ENCODE data around the gene PSRC1.
"Not testable (repeated sequence)": the region's sequence is repeated elsewhere in the genome, so short reads cannot be mapped to it uniquely, and the experiment has no call there.

The PSRC1 gene

DNA sequence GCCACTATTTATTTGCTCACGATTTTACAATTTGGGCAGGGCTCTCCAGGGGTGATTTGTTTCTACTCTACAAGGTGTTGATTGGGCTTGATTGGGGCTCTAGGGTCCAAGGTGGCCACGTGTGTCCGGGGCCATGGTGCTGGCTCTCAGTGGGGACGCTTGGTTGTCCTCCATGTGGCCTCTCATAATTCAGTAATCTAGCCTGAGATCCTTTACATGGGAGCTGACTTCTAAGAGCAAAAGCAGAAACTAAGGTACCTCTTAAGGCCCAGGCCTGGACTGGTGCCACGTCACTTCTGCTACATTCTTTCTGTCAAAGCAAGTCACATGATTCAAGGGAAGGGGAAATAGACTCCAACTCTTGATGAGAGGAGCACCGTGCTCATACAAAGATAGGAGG is 8.1 kb upstream of the PSRC1 start:
- no peaks in the 10 kb centered on the region for H4K20me1 ChIP-seq (ENCODE audit: insufficient read depth, low read length)
- no peak overlapping the region for H3K9ac ChIP-seq (ENCODE audit: low read length)
- H3K4me3 ChIP-seq (ENCODE audit: low read length) = no peak overlapping the region
- peaks cover 14% of the 10 kb centered on the region for H3K27me3 ChIP-seq (ENCODE audit: low read depth, low read length)
- H2AFZ ChIP-seq (ENCODE audit: low read depth, low read length) = no peak overlapping the region
- no peaks in the 10 kb centered on the region for H3K36me3 ChIP-seq (replicated peaks; ENCODE audit: low read depth, low read length)
- H3K9me3 ChIP-seq (ENCODE audit: insufficient read depth, low read length) = no peaks in the 10 kb centered on the region
- peaks cover 7% of the 10 kb centered on the region for H3K4me1 ChIP-seq (ENCODE audit: low read length)
- H3K79me2 ChIP-seq (ENCODE audit: low read length) = no peaks in the 10 kb centered on the region
- no peak for TF ChIP-seq EZH2phosphoT487 (IDR thresholded peaks at IDR 0.05; ENCODE audit: low read depth)
- TF ChIP-seq, protein P1, sequence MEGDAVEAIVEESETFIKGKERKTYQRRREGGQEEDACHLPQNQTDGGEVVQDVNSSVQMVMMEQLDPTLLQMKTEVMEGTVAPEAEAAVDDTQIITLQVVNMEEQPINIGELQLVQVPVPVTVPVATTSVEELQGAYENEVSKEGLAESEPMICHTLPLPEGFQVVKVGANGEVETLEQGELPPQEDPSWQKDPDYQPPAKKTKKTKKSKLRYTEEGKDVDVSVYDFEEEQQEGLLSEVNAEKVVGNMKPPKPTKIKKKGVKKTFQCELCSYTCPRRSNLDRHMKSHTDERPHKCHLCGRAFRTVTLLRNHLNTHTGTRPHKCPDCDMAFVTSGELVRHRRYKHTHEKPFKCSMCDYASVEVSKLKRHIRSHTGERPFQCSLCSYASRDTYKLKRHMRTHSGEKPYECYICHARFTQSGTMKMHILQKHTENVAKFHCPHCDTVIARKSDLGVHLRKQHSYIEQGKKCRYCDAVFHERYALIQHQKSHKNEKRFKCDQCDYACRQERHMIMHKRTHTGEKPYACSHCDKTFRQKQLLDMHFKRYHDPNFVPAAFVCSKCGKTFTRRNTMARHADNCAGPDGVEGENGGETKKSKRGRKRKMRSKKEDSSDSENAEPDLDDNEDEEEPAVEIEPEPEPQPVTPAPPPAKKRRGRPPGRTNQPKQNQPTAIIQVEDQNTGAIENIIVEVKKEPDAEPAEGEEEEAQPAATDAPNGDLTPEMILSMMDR (IDR thresholded peaks at IDR 0.05; ENCODE audit: low read depth, low read length) = no peak
- H3K27ac ChIP-seq (ENCODE audit: low read length) = no peak overlapping the region
- H3K4me2 ChIP-seq (ENCODE audit: low read length) = no peak overlapping the region

DNA sequence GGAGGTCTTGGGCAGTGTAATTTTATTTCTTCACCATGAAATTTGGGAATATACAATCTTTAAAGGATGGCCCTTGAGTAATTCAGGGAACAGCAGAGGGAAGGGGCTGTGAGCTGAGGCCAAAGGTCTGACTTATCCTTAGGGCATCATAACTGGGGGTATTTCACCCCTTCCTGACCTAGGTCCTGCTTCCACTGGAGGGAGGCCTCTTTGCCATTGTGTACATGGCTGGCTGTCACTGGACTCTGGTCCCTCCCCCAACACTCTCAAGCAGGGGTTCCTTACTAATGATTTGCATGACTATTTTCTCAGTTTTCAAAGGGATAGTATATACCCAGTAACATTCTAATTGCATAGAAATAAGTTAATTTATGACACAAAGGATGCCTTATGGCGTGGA is 7.2 kb upstream of the PSRC1 start:
- H3K36me3 ChIP-seq (replicated peaks; ENCODE audit: low read depth, low read length) = no peaks in the 10 kb centered on the region
- no peaks in the 10 kb centered on the region for H3K9me3 ChIP-seq (ENCODE audit: insufficient read depth, low read length)
- no peaks in the 10 kb centered on the region for H4K20me1 ChIP-seq (ENCODE audit: insufficient read depth, low read length)
- no peak for TF ChIP-seq EZH2phosphoT487 (IDR thresholded peaks at IDR 0.05; ENCODE audit: low read depth)
- TF ChIP-seq, protein P1 (IDR thresholded peaks at IDR 0.05; ENCODE audit: low read depth, low read length) = no peak
- peaks cover 8% of the 10 kb centered on the region for H3K27me3 ChIP-seq (ENCODE audit: low read depth, low read length)
- no peak overlapping the region for H3K9ac ChIP-seq (ENCODE audit: low read length)
- peaks cover 7% of the 10 kb centered on the region for H3K4me1 ChIP-seq (ENCODE audit: low read length)
- H3K79me2 ChIP-seq (ENCODE audit: low read length) = no peaks in the 10 kb centered on the region
- H2AFZ ChIP-seq (ENCODE audit: low read depth, low read length) = no peak overlapping the region
- H3K27ac ChIP-seq (ENCODE audit: low read length) = no peak overlapping the region
- no peak overlapping the region for H3K4me2 ChIP-seq (ENCODE audit: low read length)
- H3K4me3 ChIP-seq (ENCODE audit: low read length) = no peak overlapping the region

DNA sequence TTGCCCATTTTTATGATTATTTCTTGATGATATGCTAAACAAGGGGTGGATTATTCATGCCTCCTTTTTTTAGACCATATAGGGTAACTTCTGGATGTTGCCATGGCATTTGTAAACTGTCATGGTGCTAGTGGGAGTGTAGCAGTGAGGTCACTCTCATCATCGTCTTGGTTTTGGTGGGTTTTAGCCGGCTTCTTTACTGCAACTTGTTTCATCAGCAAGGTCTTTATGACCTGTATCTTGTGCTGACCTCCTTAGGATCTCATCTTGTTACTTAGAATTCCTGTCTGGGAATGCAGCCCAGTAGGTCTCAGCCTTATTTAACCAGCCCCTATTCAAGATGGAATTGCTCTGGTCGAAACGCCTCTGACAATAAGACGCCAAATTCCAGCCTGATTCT is 3.8 kb upstream of the PSRC1 start:
- H3K4me3 ChIP-seq (ENCODE audit: low read length); H3K9ac ChIP-seq (ENCODE audit: low read length); H3K27ac ChIP-seq (ENCODE audit: low read length); H3K9me3 ChIP-seq (ENCODE audit: insufficient read depth, low read length); H3K4me2 ChIP-seq (ENCODE audit: low read length); H3K36me3 ChIP-seq (replicated peaks; ENCODE audit: low read depth, low read length); H3K27me3 ChIP-seq (ENCODE audit: low read depth, low read length); H4K20me1 ChIP-seq (ENCODE audit: insufficient read depth, low read length); H3K79me2 ChIP-seq (ENCODE audit: low read length); H2AFZ ChIP-seq (ENCODE audit: low read depth, low read length): not testable (repeated sequence)
- peaks cover 11% of the 10 kb centered on the region for H3K4me1 ChIP-seq (ENCODE audit: low read length)

DNA sequence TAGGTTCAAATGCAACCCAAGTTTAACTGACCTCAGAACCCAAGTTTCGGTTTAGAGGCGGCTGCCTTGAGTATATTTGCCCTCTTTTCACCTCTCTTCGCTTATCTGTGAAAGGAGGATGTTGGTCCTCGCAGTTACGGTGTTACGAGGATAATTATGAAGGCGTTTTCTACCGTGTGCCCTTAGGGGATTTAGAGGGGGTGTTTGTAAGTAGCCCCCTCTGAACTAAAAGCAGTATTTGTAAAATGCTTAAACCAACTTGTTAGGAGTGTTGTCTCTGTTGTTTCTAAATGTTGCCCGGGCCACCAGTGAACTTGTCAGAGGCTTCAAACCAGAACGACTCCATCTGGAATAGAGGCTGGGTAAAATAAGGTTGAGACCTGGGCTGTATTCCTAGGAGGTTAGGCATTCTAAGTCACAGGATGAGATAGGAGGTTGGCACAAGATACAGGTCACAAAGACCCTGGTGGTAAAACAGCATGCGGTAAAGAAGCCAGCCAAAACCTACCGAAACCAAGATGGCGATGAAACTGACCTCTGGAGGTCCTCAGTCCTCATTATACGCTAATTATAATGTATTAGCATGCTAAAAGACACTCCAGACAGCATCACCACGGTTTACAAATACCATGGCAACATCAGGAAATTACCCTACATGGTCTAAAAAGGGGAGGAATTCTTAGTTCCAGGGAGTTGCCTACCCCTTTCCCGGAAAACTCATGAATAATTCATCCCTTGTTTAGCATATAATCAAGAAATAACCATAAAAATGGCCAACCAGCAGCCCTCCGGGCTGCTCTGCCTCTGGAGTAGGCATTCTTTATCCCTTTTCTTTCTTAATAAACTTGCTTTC is 1.0 kb upstream of the PSRC1 start:
- Histone ChIP-seq H3K4me1 (ENCODE audit: low read length) (peaks cover 11% of the 10 kb centered on the region), H3K4me3 (ENCODE audit: low read length) (peak overlapping the region; percentile 83), H3K9ac (ENCODE audit: low read length) (peak overlapping the region; percentile 52), H3K79me2 (ENCODE audit: low read length) (no peaks in the 10 kb centered on the region), H4K20me1 (ENCODE audit: insufficient read depth, low read length) (no peaks in the 10 kb centered on the region), H3K4me2 (ENCODE audit: low read length) (peak overlapping the region; percentile 97), H2AFZ (ENCODE audit: low read depth, low read length) (peak overlapping the region; percentile 81), H3K36me3 (replicated peaks; ENCODE audit: low read depth, low read length) (no peaks in the 10 kb centered on the region), H3K9me3 (ENCODE audit: insufficient read depth, low read length) (no peaks in the 10 kb centered on the region), H3K27ac (ENCODE audit: low read length) (no peak overlapping the region), H3K27me3 (ENCODE audit: low read depth, low read length) (no peaks in the 10 kb centered on the region)
- TF ChIP-seq, protein P1 (IDR thresholded peaks at IDR 0.05; ENCODE audit: low read depth, low read length) = no peak
- no peak for TF ChIP-seq EZH2phosphoT487 (IDR thresholded peaks at IDR 0.05; ENCODE audit: low read depth)
